ENCODE results near the gene SORCS2.
A peak's percentile ranks its signal among the peaks of the same experiment; 100 is the strongest.

Gene SORCS2

DNA sequence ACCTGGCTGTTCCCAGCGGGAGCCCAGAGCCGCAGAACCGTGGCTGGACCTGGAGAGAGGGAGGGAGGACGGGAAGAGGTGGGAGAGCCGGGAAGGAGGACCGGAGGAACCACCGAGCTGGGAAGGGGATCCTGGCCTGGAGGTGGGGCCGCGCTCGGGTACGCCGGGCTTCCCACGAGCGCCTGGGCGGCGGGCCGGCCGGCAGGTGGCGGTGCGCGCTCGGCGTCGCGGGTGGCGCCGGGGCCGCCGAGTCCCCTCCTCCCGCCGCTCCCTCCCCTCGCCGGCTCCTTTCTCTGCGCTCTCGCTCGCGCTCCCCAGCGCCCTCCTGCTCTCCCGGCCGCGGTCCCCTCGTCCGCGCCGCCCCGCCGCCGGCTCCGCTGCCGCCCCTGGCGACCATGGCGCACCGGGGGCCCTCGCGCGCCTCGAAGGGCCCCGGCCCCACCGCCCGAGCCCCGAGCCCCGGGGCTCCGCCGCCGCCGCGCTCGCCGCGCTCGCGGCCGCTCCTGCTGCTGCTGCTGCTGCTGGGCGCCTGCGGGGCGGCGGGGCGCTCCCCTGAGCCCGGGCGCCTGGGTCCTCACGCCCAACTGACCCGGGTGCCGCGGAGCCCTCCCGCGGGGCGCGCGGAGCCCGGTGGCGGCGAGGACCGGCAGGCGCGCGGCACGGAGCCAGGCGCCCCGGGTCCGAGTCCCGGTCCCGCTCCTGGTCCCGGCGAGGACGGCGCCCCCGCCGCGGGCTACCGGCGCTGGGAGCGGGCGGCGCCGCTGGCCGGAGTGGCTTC is at the start of gene SORCS2:
Gene SORCS2 (plus strand): TSS at position 287 of the 778 bp plus-strand sequence.
- peak; percentile 60 for DNase-seq

DNA sequence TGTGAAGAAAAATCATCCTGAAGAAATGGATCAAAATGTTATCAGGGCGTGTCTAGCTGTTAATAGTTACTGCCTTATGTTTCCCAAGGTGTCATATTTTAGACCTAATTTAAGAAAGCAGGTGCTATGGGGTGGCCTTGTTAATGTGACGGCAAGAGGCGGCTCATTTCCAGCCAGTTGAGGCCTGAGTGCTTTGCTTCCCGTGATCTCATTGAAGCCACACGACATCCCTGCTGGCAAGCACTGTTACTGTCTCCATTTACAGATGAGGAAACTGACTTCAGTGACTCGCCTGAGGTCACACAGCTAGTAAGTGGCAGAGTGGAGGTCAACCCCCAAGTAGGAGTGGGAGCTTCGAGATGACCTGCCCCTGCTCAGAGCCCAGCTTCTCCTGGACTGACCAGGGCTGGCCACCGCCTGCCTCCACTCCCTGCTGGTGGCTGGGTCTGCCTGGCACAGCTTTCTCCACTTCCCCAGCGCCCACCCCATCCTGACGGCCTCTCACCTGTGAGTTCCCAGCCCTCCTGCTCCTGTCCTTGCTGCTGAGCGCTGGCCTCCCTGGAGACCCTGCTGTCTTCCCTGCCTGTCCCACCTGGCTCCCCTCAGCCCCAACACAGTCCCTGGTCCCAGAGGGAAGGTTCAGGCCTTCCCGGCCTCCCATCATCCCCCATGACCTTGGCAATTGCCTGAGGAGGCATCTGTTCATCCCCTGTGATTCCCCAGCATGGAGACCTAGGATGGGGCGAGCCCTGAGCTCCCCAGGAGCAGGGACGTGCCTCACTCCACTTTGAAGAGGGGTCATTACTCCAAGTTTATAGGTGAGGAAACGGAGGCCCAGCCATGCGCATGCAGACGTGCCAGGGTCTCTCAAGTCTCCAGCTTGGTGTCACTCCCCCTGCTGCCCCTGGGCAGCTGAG is 47.7 kb upstream of the SORCS2 start:
- DNase-seq: no peak

DNA sequence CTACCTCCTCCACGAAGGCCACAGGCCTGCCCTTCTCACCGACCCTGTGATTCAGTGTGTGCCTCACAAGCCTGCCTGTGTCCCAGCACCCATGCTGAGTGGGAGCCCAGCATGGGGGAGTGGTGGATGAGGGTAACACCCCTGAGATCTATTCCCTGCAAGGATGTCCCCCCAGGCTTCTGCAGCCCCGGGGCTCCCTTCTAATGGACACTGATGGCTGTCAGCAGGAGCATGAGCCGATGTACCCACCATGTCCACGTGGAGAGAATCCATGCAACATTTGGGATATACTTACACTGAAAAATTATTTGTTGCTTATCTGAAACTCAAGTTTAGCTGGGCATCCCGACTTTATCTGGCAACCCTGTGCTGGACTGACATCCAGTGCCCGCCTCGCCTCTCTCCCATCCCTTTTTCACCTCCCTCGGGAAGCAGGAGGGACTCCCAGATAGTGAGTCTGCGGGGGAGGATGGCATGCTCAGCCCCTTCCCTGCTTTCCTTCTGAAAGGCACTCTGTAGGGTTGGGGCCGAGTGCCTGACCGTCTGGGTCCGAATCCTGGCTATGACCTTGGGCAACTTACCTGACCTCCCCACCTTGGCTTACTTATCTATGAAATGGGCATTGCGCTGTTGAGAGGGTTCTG is 46.9 kb upstream of the SORCS2 start:
- no peak for DNase-seq

DNA sequence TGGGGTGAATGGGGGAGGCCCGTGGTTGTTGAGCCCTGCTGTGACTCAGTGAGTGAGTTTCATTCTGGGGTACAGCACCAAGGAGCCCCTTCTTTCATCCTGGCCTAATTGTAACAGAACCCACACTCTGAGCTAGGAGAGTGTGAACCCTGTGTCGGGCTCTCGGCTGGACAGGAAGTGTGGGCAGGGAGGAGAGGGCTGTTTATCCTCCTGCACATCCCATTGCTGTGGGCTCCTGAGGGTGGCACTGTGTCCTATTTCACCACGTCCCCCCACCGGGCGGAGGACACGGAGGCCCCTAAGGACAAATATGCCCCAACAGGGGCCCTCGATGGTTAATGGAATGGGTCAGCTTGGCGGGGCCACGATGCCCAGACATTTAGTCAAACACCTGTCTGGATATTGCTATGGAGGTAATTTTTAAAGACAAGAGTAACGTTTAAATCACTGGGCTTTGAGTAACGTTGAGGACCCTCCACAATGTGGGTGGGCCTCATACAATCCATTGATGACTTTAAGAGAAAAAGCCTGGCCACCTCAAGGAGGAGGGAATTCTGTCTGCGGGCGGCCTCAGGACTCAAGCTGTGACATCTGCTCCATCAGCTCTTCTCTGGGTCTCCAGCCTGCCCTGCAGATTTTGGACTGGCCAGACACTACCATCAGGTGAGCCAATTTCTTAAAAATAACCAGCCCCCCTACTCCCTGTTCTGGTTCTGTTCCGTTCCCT is 46.1 kb upstream of the SORCS2 start:
- DNase-seq: no peak

DNA sequence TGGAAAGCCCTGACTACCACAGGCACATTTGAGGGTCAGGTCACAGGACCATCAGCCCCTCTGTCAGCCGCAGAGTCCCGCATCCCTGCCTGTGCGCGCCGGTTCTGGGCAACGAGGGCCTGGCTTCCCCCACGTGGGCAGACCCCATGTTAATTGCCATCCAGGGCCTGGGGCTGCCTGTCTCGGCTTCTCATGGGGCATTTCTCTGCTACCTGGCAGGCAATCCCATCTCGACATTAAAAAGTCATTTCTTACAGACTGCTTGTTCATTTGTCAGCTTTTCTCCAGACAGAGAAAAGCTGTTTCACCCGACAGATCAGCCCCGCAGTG is 45.6 kb upstream of the SORCS2 start:
- no peak for DNase-seq

DNA sequence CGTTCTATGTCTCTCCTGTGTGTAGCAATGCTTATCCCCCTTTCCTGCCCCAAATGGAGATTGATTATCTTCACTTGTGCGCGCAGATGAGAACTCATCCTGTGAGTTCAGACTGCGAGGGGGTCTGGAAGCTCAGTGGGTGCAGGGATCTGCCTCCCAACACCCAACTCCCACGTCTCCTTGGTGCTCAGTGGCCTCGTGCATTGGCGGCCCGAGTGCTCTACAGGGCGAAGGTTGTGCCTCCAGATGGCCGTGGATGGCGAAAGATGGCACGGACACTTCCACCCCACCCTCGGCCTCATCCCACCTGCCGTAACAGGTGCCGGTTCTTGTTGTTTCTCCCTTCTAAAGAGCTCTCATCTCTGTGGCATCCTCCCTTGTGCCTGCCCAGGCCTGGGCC is 45.1 kb upstream of the SORCS2 start:
- no peak for DNase-seq

DNA sequence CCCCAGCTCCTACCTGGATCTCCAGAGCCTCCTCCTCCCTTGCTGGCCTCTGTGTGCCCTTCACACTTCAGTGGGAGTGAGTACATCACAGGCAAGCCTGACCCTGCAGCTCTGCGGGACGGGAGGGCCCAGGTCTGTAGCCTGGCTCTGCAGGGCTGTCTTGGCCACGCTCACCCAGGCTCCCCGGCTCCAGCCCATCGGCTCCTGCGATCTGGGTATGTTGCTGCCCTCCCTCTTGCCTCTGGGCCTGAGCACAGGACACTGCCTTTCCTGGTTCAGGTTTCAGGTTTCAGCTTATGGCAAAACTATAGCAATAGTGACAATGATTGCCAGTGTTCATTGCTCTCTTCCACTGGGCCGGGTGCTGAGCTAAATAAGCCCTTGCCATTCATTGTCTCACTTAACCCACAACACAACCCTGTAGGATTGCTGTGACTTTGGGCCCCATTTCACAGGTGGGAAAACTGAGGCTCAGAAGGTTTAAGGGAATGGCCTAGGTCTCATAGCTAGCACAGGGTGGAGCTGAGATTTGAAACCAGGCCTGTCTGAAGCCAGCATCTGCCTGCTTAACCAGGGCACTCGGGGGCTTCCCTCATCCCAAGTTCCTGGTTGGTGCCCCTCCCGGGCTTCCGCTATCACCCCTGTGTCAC is 44.6 kb upstream of the SORCS2 start:
- DNase-seq: no peak

DNA sequence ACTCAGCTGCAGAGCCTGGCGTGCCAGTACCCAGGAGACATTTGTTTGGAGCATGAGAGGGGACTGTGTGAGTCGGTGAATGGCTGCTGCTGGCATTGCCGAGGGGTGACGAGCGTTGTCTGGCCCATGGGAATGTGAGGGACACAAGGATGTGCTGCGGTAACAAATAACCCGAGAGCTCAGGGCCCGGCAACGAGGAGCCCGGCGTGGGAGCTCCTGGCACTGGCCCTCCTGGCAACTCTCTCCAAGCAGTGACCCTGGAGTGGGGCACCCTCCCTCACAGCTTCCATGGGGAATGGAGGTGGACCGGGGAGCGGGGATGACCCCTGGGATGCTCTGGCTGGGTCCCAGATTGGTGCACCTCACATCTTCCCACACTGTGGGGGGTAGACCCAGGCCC is 44.0 kb upstream of the SORCS2 start:
- DNase-seq: no peak

DNA sequence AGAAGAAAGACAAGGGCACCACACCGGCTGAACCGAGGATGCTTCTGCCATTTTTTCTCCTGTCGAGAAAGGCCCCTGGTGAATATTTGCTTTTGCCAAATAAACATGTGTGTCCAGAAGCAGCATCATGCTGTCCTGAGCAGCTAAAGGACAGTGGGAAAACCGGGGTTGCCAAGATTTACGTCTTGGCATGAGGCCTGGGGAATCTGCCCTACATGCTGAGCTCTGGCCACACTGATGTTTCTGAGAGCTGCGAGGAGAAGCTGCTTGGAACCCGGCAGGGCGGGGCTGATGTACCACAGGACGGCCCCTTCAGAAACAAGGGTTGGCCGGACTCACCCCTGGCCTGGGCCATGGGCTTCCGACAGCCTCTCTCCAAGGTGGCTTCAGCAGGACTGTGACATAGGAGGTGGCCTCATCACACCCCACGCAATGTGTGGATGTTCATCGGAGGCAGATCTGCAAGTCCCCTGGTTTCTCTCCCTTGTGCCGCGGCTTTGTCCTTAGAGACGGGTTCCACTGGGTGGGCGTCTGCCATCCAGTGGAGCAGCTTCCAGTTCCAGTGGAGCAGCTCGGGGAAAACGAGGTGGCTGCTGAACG is 42.2 kb upstream of the SORCS2 start:
- DNase-seq: no peak

DNA sequence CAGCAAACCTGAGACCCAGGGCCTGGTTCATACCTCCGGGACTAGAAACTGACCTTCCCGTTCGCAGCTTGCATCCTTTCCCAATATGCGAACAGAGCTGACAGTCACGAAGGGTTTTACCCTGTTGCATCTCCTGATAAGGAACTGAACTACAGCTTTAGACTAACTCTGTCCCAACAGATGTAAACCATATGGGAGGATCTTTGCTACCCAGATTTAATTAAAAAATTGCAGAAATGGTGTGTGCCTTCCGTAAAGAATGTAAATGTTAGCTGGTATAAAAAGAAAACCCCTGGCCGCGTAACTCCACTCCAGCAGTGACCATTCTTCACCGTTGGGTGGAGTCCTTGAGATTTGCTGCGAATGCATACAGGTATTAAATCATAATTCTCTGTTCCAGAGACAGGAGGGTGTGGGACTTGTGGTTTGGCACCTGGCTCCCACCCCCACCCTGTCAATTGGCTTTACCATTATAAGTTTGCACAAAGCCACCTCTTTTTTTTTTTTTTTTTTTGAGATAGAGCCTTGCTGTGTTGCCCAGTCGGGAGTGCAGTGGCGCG is 40.6 kb upstream of the SORCS2 start:
- DNase-seq: no peak

DNA sequence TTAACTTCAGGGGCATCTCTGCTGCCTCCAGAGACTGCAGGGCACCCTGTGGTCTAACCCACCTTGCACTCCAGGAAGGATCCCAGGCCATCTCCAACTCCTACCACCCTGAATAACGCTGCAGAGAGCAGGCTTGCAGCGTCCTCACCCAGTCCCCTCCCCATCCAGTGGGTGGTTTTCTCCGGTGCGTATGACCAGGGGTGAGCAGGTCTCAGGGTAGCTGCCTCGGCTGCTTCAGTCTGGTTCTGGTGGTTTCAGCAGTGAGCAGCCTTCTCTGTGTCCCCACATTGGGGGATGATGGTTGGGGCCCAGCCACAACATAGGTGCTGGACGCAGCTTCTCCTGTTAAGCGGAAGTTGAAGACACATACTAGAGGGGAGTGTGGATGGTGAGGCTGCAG is 38.6 kb upstream of the SORCS2 start:
- DNase-seq: no peak

DNA sequence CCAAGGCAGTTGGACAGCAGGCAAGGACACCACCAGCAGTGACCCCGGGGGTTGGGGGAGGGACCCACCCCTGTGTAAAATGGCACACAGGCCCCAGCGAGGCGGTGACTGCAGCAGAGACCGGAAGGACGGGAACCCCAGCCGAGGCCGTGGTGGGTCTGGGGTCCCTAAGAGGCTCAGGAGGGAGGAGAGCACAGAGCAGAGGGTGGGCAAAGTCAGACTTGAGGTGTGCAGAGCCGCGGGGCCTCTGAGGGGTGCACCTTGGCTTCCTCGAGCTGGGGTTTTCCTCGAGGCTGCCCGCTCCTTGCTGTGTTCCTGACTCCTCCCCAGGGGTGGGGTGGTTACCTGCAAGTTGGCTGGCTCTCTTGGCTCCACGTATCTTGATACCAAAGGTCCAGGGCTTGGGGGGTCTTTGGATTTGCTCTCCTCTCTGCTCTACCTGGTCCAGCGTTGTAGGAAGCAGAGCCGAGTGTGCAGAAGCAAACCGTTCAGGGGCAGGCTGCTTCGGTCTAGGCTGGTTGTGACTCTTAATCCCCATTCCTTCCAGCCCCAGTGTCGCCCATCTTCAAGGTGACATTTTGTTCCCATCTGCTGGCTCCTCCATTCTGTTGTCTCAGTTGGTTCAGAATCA is 37.9 kb upstream of the SORCS2 start:
- no peak for DNase-seq

DNA sequence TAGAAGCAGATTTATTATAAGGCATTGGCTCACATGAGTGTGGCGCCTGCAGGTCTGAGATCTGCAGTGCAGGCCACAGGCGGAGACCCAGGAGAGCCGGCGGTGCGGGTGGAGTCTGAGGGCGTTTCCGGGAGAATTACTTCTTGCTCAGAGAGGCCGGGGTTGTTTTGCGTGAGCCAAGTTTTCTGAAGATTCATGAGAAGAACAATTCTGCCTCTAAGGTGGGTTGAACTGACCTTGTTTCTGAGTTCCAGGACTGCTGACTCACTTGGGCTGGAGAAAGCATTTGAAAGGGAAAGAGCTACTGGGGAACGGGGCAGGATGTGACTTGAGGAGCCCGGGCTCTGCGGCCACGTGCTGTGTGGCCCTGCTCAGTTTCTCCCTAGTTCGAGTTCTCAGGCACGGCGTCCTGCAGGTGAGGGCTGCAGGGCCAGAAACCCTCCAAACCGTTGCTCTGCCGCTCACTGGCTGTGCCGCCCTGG is 36.7 kb upstream of the SORCS2 start:
- DNase-seq: no peak

DNA sequence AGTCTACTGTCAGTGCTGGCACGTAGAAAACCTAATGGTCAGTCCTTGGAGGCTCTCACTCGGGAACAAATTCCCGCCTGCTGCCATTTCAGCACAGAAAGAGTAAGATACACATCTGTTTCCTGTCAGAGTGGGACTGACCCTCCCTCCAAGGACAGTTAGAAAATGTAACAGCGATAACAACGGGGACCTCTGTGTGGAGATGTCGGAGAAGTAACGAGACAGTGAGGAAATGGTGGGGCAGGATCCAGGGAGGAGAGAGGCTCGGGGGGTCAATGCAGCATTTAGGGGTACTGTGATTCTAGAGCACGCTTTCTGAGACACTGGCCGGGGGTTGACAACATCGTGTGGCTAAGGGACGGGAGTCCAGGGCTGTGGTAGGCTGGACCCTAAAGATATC is 36.0 kb upstream of the SORCS2 start:
- no peak for DNase-seq

DNA sequence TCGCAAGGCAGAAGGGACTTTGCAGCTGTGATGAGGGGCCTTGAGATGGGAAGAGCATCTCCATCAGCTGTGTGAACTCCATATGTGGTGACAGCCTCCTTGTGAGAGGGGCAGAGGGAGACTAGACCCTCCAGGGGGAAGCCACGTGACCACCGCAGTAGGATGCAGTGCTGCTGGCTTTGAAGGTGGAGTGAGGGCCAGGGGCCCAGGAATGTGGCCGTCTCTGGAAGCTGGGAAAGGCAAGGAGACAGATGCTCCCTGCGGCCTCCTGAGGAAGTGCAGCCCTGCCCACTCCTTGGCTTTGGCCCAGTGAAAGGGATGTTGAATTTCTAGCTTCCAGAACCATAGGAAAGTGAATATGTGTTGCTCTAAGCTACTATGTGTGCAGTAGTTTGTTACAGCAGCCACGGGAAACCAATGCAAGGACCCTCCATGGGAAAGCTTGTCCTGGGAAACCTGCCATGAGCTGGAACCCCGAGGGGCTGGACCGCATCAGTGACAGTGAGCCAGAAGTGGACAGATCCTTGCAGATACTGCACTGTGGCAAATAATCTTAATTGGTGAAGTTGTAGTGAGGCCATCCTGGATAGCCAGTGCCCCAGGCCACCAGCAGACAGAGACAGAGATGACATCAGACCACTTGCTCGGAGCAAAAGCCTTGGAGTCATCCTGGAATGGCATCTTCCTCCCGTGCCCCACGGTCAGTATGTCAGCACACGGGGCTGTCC is 35.4 kb upstream of the SORCS2 start:
- DNase-seq: no peak

DNA sequence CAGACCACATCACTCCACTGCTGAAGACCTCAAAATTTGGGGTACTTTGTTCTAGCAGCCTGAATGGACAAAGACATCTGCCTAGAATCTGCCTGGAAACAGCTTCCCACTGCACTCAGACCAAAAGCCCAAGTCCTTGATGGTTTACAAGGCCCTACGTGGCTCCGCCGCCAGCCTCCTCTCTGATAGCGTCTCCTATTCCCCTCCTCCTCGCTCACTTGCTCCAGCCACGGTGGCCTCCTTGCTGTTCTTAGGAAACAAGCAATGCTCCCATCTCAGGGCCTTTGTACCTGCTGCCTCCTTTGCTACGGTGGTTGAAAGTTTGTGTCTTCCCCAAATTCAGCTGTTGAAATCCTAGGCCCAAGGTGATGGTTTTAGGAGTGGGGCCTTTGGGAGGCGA is 34.7 kb upstream of the SORCS2 start:
- no peak for DNase-seq

DNA sequence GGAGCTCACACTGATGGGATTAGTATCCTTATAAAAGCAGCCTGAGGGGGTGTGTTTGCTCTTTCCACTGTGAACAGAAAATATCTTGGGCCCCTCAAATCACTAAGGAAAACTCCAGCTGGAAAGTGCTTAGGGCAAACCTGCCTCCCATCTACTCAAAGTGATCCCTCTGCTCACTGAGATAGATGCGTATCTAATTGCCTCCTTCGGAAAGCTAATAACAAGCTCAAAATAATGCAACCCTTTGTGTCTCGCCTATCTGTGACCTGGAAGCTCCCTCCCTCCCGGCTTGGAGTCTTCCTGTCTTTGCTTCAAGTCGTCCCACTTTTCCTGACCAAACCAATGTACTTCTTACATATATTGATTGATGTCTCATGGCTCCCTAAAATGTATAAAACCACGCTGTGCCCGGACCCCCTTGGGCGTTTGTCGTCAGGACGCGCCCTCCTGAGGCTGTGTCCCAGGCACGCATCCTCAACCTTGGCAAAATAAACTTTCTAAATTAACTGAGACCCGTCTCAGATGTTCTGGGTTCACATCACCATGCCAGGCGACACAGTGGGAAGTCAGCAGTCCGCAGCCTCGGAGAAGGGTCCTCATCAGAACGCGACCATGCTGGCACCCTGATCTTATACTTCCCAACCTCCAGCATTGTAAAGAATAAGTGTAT is 34.1 kb upstream of the SORCS2 start:
- DNase-seq: no peak

DNA sequence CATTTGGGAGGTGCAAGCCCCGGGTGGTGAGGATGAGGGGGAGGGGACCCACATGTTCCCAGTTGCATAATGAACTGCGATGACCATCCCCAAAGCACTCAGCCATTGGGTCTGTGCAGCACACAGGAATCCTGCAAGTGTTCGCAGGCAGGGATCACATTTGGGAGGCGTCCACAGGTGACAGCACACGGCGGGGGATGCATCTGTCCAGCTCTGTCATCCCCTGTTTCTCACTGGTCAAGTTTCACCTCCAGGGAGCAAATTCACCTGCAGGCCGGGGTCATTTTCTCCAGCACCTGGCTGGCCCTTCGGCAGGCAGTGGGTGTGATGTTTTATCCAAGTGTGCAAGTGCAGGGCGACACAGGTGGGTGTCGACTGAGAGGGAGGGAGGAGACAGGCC is 33.3 kb upstream of the SORCS2 start:
- DNase-seq: no peak

DNA sequence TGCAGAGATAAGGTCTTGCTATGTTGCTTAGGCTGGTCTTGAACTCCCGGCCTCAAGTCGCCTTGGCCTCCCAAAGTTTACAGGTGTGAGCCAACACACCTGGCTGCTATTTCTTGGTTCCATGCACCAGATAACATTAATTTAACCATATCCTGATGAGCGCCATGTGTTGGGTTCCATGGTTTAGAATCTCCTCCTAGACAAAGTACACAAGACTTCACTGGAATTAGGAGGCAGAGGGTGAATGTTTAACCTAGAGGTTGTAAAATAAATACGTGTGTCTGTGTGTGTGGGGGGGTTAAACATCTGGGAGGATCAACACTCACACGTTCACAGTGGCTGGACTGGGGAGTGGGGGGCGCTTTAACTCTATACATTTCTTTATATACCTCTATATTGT is 32.4 kb upstream of the SORCS2 start:
- DNase-seq: no peak

DNA sequence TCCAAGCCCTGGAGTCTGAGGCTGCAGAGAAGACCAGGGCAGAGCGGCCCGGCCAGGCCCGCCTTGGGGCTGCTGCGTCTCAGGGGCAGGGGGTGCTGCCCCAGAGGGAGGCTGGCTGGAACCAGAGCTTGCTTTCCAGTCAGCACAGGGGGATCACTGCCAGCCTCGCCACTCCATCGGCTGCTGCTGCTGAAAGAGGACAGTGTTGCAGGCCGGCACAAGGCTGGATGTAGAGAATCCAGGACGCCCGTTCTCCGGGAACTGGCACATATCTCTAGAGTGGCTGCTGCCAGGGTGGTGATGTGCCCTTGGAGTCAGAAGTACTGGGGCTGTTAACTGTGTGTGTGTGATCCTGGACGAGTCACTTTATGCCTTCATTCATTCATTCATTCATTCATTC is 31.9 kb upstream of the SORCS2 start:
- no peak for DNase-seq
